NCI-H1105 (cell line): ENCODE results near the gene GLIPR1L2.

Experiments used
- DNase-seq: peaks from one replicate; lab custom pipeline; 2025; lab: John Stamatoyannopoulos, UW

The GLIPR1L2 gene

GRCh38 chr12:75478116-75478794 is 87.4 kb downstream of the GLIPR1L2 start:
- no peak for DNase-seq

DNA sequence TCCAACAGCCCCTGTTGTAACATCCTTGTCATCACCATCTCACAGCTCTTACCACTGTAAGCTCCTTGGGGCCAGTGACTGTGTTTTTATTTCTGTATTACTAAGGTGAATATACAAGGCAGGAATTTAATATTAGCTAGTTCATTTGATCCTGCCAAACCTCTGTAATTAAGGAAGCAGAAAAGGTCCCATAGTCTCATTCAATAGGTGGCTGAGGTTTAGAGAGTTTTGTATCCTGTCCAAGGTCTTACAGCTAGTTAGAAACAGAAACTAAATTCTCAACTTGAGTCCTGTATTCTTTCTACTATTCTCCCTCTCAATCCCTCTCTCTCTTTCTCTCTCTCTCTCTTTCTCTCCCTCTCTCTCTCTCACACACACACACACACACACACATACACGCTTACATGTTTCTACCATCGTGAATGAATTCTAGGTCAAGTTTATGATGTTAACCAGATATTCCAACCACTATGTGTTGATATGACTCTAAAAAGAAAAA is 89.1 kb downstream of the GLIPR1L2 start:
- no peak for DNase-seq

- no peak for DNase-seq
Measured at GRCh38 chr12:75480469-75480949, 89.6 kb downstream of the GLIPR1L2 start, which contains the start of gene GLIPR1. GLIPR1 (plus strand) TSS chr12:75480755; CDS start chr12:75480881, 126 bp downstream.

DNA sequence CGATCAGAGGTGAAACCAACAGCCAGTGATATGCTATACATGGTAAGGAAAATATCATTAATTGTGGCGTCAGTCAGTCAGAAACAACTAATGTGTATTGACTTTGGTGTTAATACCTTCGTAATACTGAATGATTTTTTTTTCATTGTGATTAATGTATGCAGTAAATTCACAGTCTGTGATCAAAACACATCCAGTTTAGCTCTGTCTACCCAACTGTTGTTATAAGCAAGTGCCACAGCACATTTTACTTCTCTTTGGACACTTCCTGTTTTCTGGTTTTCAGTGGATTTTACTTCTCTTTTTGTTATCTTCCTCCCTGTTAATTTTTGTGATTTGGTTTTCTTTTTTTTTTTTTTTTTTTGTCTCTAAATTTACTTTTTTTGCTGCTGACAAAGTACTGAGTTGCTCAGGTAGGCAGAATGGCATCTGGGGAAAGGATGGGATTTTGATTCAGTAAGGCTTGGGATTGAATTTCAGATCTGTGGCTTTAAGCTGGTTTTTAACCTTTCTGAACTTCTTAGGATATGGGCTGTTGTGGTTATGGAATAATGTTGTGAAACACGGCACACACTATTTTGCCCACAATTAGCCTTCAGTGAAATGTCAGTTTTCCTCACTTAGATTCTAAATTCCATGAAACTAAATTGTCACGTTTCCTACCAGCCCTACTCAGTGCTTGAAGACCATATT is 90.3 kb downstream of the GLIPR1L2 start:
- no peak for DNase-seq

- no peak for DNase-seq
Measured at GRCh38 chr12:75481774-75482173, 90.9 kb downstream of the GLIPR1L2 start.
